22Rv1 (cell line): ENCODE results near the gene UMODL1.

ENCODE experiments used
- H3K27ac ChIP-seq: fragments of 450-650 bp; 2 replicates; pipeline ENCODE4 v1.5.1; 2017
- CTCF ChIP-seq: fragments of 450-650 bp; IDR thresholded peaks from 2 replicates; pipeline ENCODE4 v1.5.1; 2017; ENCODE audit warnings: mild to moderate bottlenecking
- ZFX ChIP-seq: fragments of 450-650 bp; IDR thresholded peaks from 2 replicates; pipeline ENCODE4 v1.6.1; 2017; ENCODE audit warnings: antibody characterized with exemption, borderline replicate concordance

Gene UMODL1

GRCh38 chr21:42148584-42148983 lies 77.5 kb downstream of the UMODL1 start:
- TF ChIP-seq ZFX (no peak), CTCF (no peak)
- H3K27ac ChIP-seq, result no peak overlapping the region

- H3K27ac ChIP-seq, result no peak overlapping the region
Observed at GRCh38 chr21:42149656-42150473, 78.7 kb downstream of the UMODL1 start.

GRCh38 chr21:42150474-42151085 lies 79.5 kb downstream of the UMODL1 start:
- H3K27ac ChIP-seq, result no peak overlapping the region
- TF ChIP-seq ZFX (no peak), CTCF (no peak)

More at GRCh38 chr21:42149656-42150473, 78.7 kb downstream of the UMODL1 start:
- TF ChIP-seq ZFX (no peak), CTCF (no peak)

- no peak overlapping the region for H3K27ac ChIP-seq
- TF ChIP-seq ZFX (no peak), CTCF (no peak)
Observed at GRCh38 chr21:42151148-42151947, 80.2 kb downstream of the UMODL1 start.

GRCh38 chr21:42151948-42152220 lies 80.8 kb downstream of the UMODL1 start:
- TF ChIP-seq CTCF (no peak), ZFX (no peak)
- H3K27ac ChIP-seq, result no peak overlapping the region

- TF ChIP-seq CTCF (no peak), ZFX (no peak)
- no peak overlapping the region for H3K27ac ChIP-seq
Observed at GRCh38 chr21:42153046-42153686, 82.0 kb downstream of the UMODL1 start.
